HCT116 (cell line): ENCODE data around the gene WHAMM.

ENCODE experiments used
- EZH2 ChIP-seq: fragments of 200-600 bp; sonication (generic); IDR thresholded peaks from 2 replicates; pipeline ENCODE4 v1.6.1; 2017; ENCODE audit warnings: antibody characterized with exemption, mixed run types
- EZH2phosphoT487 ChIP-seq: fragments of 200-600 bp; IDR thresholded peaks from 2 replicates; pipeline ENCODE4 v1.6.1; 2018; ENCODE audit warnings: antibody characterized with exemption, borderline replicate concordance
- POLR2A ChIP-seq: IDR thresholded peaks from 2 replicates; pipeline ENCODE4 v1.7.0; 2011; ENCODE audit warnings: borderline replicate concordance; ENCODE audit not compliant: insufficient read depth, insufficient read length; ENCODE audit errors: extremely low read depth
- POLR2AphosphoS5 ChIP-seq: IDR thresholded peaks from 2 replicates; pipeline ENCODE4 v1.6.1; 2011; ENCODE audit warnings: mild to moderate bottlenecking, low read depth, low read length, moderate library complexity
- REST ChIP-seq: IDR thresholded peaks from 2 replicates; pipeline ENCODE4 v1.6.1; 2012; ENCODE audit warnings: low read depth
- TF ChIP-seq, protein P1 (sequence below), 3 experiments: fragments of 200-600 bp in 1 of 3; sonication (generic) in 1 of 3; IDR thresholded peaks in 2 of 3; conservative IDR thresholded peaks in 1 of 3; 2 replicates each; pipeline ENCODE4 v1.5.1; 2012 to 2017; ENCODE audit warnings: low read depth in 2 of 3, low read length in 2 of 3, antibody characterized with exemption in 1 of 3, borderline replicate concordance in 1 of 3, control low read depth in 1 of 3, mild to moderate bottlenecking in 1 of 3, mixed read lengths in 1 of 3, mixed run types in 1 of 3, moderate library complexity in 1 of 3; ENCODE audit not compliant: insufficient read depth in 1 of 3
- TF ChIP-seq, protein P2 (sequence below): IDR thresholded peaks from 2 replicates; pipeline ENCODE4 v1.6.1; 2012

- TF ChIP-seq REST (no peak), EZH2 (no peak), POLR2AphosphoS5 (no peak), POLR2A (no peak), EZH2phosphoT487 (no peak)
- TF ChIP-seq, protein P1, sequence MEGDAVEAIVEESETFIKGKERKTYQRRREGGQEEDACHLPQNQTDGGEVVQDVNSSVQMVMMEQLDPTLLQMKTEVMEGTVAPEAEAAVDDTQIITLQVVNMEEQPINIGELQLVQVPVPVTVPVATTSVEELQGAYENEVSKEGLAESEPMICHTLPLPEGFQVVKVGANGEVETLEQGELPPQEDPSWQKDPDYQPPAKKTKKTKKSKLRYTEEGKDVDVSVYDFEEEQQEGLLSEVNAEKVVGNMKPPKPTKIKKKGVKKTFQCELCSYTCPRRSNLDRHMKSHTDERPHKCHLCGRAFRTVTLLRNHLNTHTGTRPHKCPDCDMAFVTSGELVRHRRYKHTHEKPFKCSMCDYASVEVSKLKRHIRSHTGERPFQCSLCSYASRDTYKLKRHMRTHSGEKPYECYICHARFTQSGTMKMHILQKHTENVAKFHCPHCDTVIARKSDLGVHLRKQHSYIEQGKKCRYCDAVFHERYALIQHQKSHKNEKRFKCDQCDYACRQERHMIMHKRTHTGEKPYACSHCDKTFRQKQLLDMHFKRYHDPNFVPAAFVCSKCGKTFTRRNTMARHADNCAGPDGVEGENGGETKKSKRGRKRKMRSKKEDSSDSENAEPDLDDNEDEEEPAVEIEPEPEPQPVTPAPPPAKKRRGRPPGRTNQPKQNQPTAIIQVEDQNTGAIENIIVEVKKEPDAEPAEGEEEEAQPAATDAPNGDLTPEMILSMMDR (IDR thresholded peaks at IDR 0.05 in 2 of 3, conservative IDR thresholded peaks at IDR 0.05 in 1 of 3; ENCODE audit: borderline replicate concordance in 1 of 3, insufficient read depth in 1 of 3, low read depth in 2 of 3, low read length in 2 of 3), result no peak
- TF ChIP-seq, protein P2, sequence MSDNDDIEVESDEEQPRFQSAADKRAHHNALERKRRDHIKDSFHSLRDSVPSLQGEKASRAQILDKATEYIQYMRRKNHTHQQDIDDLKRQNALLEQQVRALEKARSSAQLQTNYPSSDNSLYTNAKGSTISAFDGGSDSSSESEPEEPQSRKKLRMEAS, result no peak
These were observed 28.8 kb downstream of the WHAMM start for GRCh38 chr15:82838096-82838735.
